HG03095 (cell line): ENCODE data around the gene BRD7.
A peak's percentile ranks its signal among the peaks of the same experiment; 100 is the strongest.
"Not testable (repeated sequence)": the region's sequence is repeated elsewhere in the genome, so short reads cannot be mapped to it uniquely, and the experiment has no call there.

Experiments
- ATAC-seq: cut with Tn5 transposase; IDR thresholded peaks from one replicate; pipeline ENCODE4 v1.9.1; 2021; ENCODE audit warnings: moderate library complexity; ENCODE audit not compliant: unreplicated experiment

BRD7 gene

GRCh38 chr16:50360033-50360778, 8.6 kb downstream of the BRD7 start:
- no peak for ATAC-seq

- ATAC-seq: no peak
These were observed 9.2 kb downstream of the BRD7 start for GRCh38 chr16:50359626-50360025.

- ATAC-seq: no peak
These were observed 13.9 kb downstream of the BRD7 start for GRCh38 chr16:50354629-50355456.

- no peak for ATAC-seq
These were observed 14.7 kb downstream of the BRD7 start for GRCh38 chr16:50354082-50354481.

GRCh38 chr16:50351952-50352351, 16.8 kb downstream of the BRD7 start:
- ATAC-seq: no peak

- ATAC-seq: no peak
These were observed 17.7 kb downstream of the BRD7 start for GRCh38 chr16:50351116-50351515.

GRCh38 chr16:50345210-50345609, 23.6 kb downstream of the BRD7 start:
- ATAC-seq: not testable (repeated sequence)

GRCh38 chr16:50343566-50343965, 25.2 kb downstream of the BRD7 start:
- ATAC-seq: not testable (repeated sequence)

- ATAC-seq: no peak
These were observed 28.2 kb downstream of the BRD7 start for GRCh38 chr16:50340578-50340977.

GRCh38 chr16:50338371-50339231, 30.2 kb downstream of the BRD7 start:
- ATAC-seq: no peak

- ATAC-seq: no peak
These were observed 31.9 kb downstream of the BRD7 start for GRCh38 chr16:50336884-50337283.

GRCh38 chr16:50335196-50335958, 33.4 kb downstream of the BRD7 start:
- peak; percentile 80 for ATAC-seq

- ATAC-seq: no peak
These were observed 34.4 kb downstream of the BRD7 start for GRCh38 chr16:50334106-50334975.

GRCh38 chr16:50332599-50332998, 36.2 kb downstream of the BRD7 start:
- ATAC-seq: no peak

- ATAC-seq: no peak
These were observed 37.2 kb downstream of the BRD7 start for GRCh38 chr16:50331570-50331969.

- ATAC-seq: no peak
These were observed 39.2 kb downstream of the BRD7 start for GRCh38 chr16:50329446-50330189.

- peak; percentile 74 for ATAC-seq
These were observed 41.8 kb downstream of the BRD7 start for GRCh38 chr16:50326835-50327465.

- no peak for ATAC-seq
These were observed 42.5 kb downstream of the BRD7 start for GRCh38 chr16:50326264-50326663.
